ENCODE results near the gene ITGA2B.
"Not testable (repeated sequence)": the region's sequence is repeated elsewhere in the genome, so short reads cannot be mapped to it uniquely, and the experiment has no call there.

The ITGA2B gene

DNA sequence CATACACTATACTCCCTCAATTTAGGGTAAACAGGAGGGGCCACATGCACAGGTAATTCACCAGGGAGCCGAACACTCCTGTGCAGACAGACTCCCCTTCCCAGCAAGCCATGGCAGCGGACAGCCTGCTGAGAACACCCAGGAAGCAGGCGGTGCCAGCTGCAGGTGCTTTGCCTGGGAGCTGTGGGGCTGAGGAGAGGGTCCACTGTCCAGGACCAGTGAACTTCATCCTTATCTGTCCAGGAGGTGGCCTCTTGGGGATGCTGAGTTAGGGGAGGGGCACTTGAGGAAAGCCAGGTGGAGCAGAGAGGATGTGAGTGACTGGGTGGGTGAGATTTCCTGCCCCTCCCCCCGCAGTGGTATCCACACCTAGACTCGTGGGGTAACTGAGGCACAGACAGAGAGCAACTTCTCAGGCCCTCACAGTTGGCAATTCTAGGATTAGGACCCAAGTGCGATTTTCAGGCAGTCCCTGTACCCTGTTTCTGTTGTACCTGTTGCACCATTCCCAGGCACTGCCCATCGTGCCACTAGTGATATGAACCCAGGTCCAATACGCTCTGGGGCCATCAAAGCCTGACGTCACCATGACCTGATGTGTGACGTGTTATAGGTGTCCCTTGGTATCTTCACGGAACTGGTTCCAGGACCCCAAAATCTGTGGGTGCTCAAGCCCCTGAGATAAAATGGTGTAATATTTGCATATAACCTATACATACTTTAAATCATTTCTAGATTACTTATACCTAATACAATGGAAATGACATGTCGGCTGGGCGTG, 43.2 kb downstream of the ITGA2B start:
- TF ChIP-seq CTCF (IDR thresholded peaks at IDR 0.05; ENCODE audit: borderline replicate concordance, control extremely low read depth, extremely low read depth, insufficient read depth, missing control alignments): no peak
- peak; percentile 21 for DNase-seq (ENCODE audit: low spot score)
- in situ Hi-C loops (cut with MboI; ENCODE audit: low sequenced_read_pairs, unreplicated experiment): no loop called here

DNA sequence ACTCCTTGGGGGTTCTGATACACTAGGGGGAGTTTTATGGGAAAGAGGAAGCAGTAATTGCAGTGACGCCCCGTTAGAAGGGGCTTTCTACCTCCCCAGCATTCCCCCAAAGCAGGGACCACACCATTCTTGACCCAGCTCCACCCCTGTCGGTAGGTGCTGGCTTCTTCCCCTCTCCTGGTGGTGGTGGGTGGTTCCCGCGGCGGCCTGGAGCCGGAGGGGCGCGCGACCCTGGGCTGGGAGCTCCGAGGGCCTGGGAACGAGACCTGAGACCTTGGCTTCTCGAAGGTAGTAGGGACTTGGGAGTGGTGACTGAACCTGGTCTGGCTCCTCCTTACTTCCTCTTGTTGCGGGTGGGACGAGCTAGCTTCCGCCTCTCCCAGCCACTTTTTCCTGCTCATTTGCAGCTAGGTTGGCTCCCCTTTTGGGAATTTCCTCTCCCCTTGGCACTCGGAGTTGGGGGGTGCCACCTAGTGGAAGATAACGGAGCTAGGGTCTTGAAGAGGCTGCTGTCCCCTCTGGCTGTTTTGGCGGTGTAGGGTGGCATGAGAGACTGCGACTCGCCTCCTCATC, 43.9 kb downstream of the ITGA2B start:
- in situ Hi-C loops (cut with MboI; ENCODE audit: low sequenced_read_pairs, unreplicated experiment): no loop called here
- DNase-seq (ENCODE audit: low spot score): no peak
- peak; percentile 60 for TF ChIP-seq CTCF (IDR thresholded peaks at IDR 0.05; ENCODE audit: borderline replicate concordance, control extremely low read depth, extremely low read depth, insufficient read depth, missing control alignments)

GRCh38 chr17:44344939-44345453, 44.5 kb downstream of the ITGA2B start, which contains the start of gene GRN:
GRN (plus strand) TSS chr17:44345302; CDS start chr17:44349165, 3,863 bp downstream.
- DNase-seq (ENCODE audit: low spot score): peak; percentile 95
- no peak for TF ChIP-seq CTCF (IDR thresholded peaks at IDR 0.05; ENCODE audit: borderline replicate concordance, control extremely low read depth, extremely low read depth, insufficient read depth, missing control alignments)
- in situ Hi-C loops (cut with MboI; ENCODE audit: low sequenced_read_pairs, unreplicated experiment): no loop called here

DNA sequence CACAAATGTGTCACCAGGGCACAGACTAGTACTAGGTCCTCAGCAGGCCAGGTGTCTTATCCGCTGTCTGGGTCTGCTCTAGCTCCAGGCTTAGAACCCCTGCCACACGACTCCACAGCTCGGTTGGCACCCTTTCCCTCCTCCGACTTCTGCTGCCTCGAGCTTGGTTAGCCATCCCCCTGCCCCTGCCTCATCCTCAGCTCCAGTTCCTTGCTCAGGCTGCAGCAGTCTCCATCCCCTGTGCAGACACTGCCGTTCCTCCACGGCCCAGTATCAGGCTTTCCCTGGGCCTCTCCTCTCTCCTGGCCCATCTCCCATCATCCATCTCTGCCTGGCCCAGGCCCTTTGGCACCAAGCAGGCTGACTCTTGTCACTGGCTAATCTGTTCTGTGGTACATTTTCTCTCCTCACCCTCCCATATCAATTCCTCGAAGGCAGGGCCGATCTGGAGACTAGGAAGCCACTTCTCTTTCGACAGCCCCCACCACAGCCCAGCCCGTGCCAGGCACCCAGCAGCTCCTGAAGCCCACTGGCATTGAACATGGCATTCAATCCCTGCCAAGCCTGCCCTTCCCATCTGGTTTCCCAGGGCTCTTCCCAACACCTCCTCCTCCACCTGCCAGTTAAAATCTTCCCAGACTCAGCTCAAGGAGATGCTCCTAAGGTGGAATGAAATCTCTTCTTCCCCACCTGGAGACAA, 45.8 kb downstream of the ITGA2B start:
- in situ Hi-C loops (cut with MboI; ENCODE audit: low sequenced_read_pairs, unreplicated experiment): no loop called here
- DNase-seq (ENCODE audit: low spot score): no peak
- TF ChIP-seq CTCF (IDR thresholded peaks at IDR 0.05; ENCODE audit: borderline replicate concordance, control extremely low read depth, extremely low read depth, insufficient read depth, missing control alignments): no peak

- DNase-seq (ENCODE audit: low spot score); in situ Hi-C loops (cut with MboI; ENCODE audit: low sequenced_read_pairs, unreplicated experiment): not testable (repeated sequence)
These were observed 48.9 kb downstream of the ITGA2B start for GRCh38 chr17:44340553-44340952.

GRCh38 chr17:44338702-44339101, 50.7 kb downstream of the ITGA2B start:
- TF ChIP-seq CTCF (IDR thresholded peaks at IDR 0.05; ENCODE audit: borderline replicate concordance, control extremely low read depth, extremely low read depth, insufficient read depth, missing control alignments): no peak
- DNase-seq (ENCODE audit: low spot score): no peak
- in situ Hi-C loops (cut with MboI; ENCODE audit: low sequenced_read_pairs, unreplicated experiment): no loop called here

Data from GM13976 (cell line).